ENCODE data around the gene LTK. TPM values are rescaled to one million over a fixed set of nuclear protein-coding genes. Genes with fewer than 3 reads are reported as not detected.

The LTK gene
- total RNA-seq, 5 donors from 2014 or later (not counting 1 experiment from before 2014, with no cell fraction given): 2.0 to 14.3 (median 6.8) TPM

GRCh38 chr15:41466711-41467110, 46.9 kb downstream of the LTK start:
- no peak for ATAC-seq (replicated peaks in 1 of 4)
- Mint-ChIP-seq H3K27ac (peak overlapping the region in 1 of 2 donors; percentile 35), H3K36me3 (peaks cover 54% of the 10 kb centered on the region), H3K4me3 (no peak overlapping the region), H3K9me3 (no peaks in the 10 kb centered on the region), H3K4me1 (peaks cover 0 to 8% (median 0%) of the 10 kb centered on the region in 3 donors), H3K27me3 (no peaks in the 10 kb centered on the region)
- H3K27me3 ChIP-seq (replicated peaks in 1 of 2; ENCODE audit: control insufficient read depth in 2 of 2, extremely low read depth in 1 of 2, insufficient read depth in 2 of 2, low read length in 1 of 2): no peaks in the 10 kb centered on the region
- H3K4me1 ChIP-seq (ENCODE audit: control insufficient read depth in 1 of 2, extremely low read depth in 1 of 2, insufficient read depth in 2 of 2, low read length in 2 of 2): no peaks in the 10 kb centered on the region
- H3K27ac ChIP-seq (ENCODE audit: low read length): no peak overlapping the region
- no peak for DNase-seq
- WGBS (ENCODE audit: insufficient coverage): 80% methylated on average over 3 of the region's 3 CpGs
- no peak overlapping the region for H3K4me3 ChIP-seq (ENCODE audit: control insufficient read depth in 1 of 2, extremely low read depth in 1 of 2, low read length in 1 of 2)
- CTCF ChIA-PET: interaction anchor here in 1 of 2 donors (0.6 to 2.3 kb wide), 5 partner anchors 34 to 438 kb away, joined by 3 to 9 read pairs (median 5); no protein-coding TSS in a partner anchor
- POLR2A ChIA-PET: no interaction called here
- H3K9me3 ChIP-seq: no peaks in the 10 kb centered on the region
- peaks cover 21 to 43% of the 10 kb centered on the region in 2 donors for H3K36me3 ChIP-seq (ENCODE audit: control insufficient read depth in 2 of 2, extremely low read depth in 1 of 2, insufficient read depth in 1 of 2, low read length in 1 of 2)

GRCh38 chr15:41465822-41466421, 47.7 kb downstream of the LTK start:
- Histone ChIP-seq H3K4me1 (ENCODE audit: control insufficient read depth in 1 of 2, extremely low read depth in 1 of 2, insufficient read depth in 2 of 2, low read length in 2 of 2) (no peaks in the 10 kb centered on the region), H3K27me3 (replicated peaks in 1 of 2; ENCODE audit: control insufficient read depth in 2 of 2, extremely low read depth in 1 of 2, insufficient read depth in 2 of 2, low read length in 1 of 2) (no peaks in the 10 kb centered on the region), H3K4me3 (ENCODE audit: control insufficient read depth in 1 of 2, extremely low read depth in 1 of 2, low read length in 1 of 2) (no peak overlapping the region), H3K9me3 (no peaks in the 10 kb centered on the region), H3K36me3 (ENCODE audit: control insufficient read depth in 2 of 2, extremely low read depth in 1 of 2, insufficient read depth in 1 of 2, low read length in 1 of 2) (peaks cover 17 to 35% of the 10 kb centered on the region in 2 donors), H3K27ac (ENCODE audit: low read length) (no peak overlapping the region)
- H3K4me3 Mint-ChIP-seq: no peak overlapping the region
- peak in 6 of 35 experiments; percentile 4 to 68 (median 12) for DNase-seq
- peak overlapping the region in 1 of 2 donors; percentile 46 for H3K27ac Mint-ChIP-seq
- H3K36me3 Mint-ChIP-seq: peaks cover 50% of the 10 kb centered on the region
- peak; percentile 45 to 57 (median 48) for ATAC-seq (replicated peaks in 1 of 4)
- H3K4me1 Mint-ChIP-seq: peaks cover 0 to 8% (median 0%) of the 10 kb centered on the region in 3 donors
- ChIA-PET POLR2A (interaction anchor here in 1 of 2 donors (0.6 kb wide), 1 partner anchor 14 kb away, joined by 3 read pairs; no protein-coding TSS in a partner anchor), CTCF (interaction anchor here (0.5 to 2.3 kb wide), 12 partner anchors 12 to 788 kb away, joined by 3 to 9 read pairs (median 4); no protein-coding TSS in a partner anchor)
- H3K9me3 Mint-ChIP-seq: no peaks in the 10 kb centered on the region
- no CpG with 5 or more reads among the region's 8 CpGs for WGBS (ENCODE audit: insufficient coverage)
- no peaks in the 10 kb centered on the region for H3K27me3 Mint-ChIP-seq

- H3K27me3 ChIP-seq (replicated peaks in 1 of 2; ENCODE audit: control insufficient read depth in 2 of 2, extremely low read depth in 1 of 2, insufficient read depth in 2 of 2, low read length in 1 of 2): no peaks in the 10 kb centered on the region
- peaks cover 15 to 28% of the 10 kb centered on the region in 2 donors for H3K36me3 ChIP-seq (ENCODE audit: control insufficient read depth in 2 of 2, extremely low read depth in 1 of 2, insufficient read depth in 1 of 2, low read length in 1 of 2)
- H3K27ac ChIP-seq (ENCODE audit: low read length): no peak overlapping the region
- no peak overlapping the region for H3K4me3 Mint-ChIP-seq
- no peak for ATAC-seq (replicated peaks in 1 of 4)
- no peaks in the 10 kb centered on the region for H3K9me3 Mint-ChIP-seq
- peaks cover 0 to 8% (median 0%) of the 10 kb centered on the region in 3 donors for H3K4me1 Mint-ChIP-seq
- H3K9me3 ChIP-seq: no peaks in the 10 kb centered on the region
- no peak for DNase-seq
- no peaks in the 10 kb centered on the region for H3K27me3 Mint-ChIP-seq
- 94% methylated on average over 3 of the region's 9 CpGs for WGBS (ENCODE audit: insufficient coverage)
- no peak overlapping the region for H3K4me3 ChIP-seq (ENCODE audit: control insufficient read depth in 1 of 2, extremely low read depth in 1 of 2, low read length in 1 of 2)
- CTCF ChIA-PET: interaction anchor here (0.5 to 2.3 kb wide), 10 partner anchors 14 to 787 kb away, joined by 3 to 9 read pairs (median 4); no protein-coding TSS in a partner anchor
- no peaks in the 10 kb centered on the region for H3K4me1 ChIP-seq (ENCODE audit: control insufficient read depth in 1 of 2, extremely low read depth in 1 of 2, insufficient read depth in 2 of 2, low read length in 2 of 2)
- H3K36me3 Mint-ChIP-seq: peaks cover 44% of the 10 kb centered on the region
- POLR2A ChIA-PET: interaction anchor here in 1 of 2 donors (0.6 kb wide), 1 partner anchor 20 kb away, joined by 3 read pairs; no protein-coding TSS in a partner anchor
- no peak overlapping the region for H3K27ac Mint-ChIP-seq
These were observed 48.6 kb downstream of the LTK start for GRCh38 chr15:41464889-41465580.

- no peak for DNase-seq
- ATAC-seq (replicated peaks in 1 of 4): no peak
- peaks cover 6 to 30% of the 10 kb centered on the region in 2 donors for H3K36me3 ChIP-seq (ENCODE audit: control insufficient read depth in 2 of 2, extremely low read depth in 1 of 2, insufficient read depth in 1 of 2, low read length in 1 of 2)
- CTCF ChIA-PET: interaction anchor here in 1 of 2 donors (0.5 kb wide), 1 partner anchor 390 kb away, joined by 3 read pairs; no protein-coding TSS in a partner anchor
- no peaks in the 10 kb centered on the region for H3K27me3 ChIP-seq (replicated peaks in 1 of 2; ENCODE audit: control insufficient read depth in 2 of 2, extremely low read depth in 1 of 2, insufficient read depth in 2 of 2, low read length in 1 of 2)
- H3K27ac ChIP-seq (ENCODE audit: low read length): no peak overlapping the region
- H3K27me3 Mint-ChIP-seq: no peaks in the 10 kb centered on the region
- H3K4me3 ChIP-seq (ENCODE audit: control insufficient read depth in 1 of 2, extremely low read depth in 1 of 2, low read length in 1 of 2): no peak overlapping the region
- H3K4me3 Mint-ChIP-seq: no peak overlapping the region
- WGBS (ENCODE audit: insufficient coverage): no CpG with 5 or more reads among the region's 4 CpGs
- no peaks in the 10 kb centered on the region for H3K4me1 ChIP-seq (ENCODE audit: control insufficient read depth in 1 of 2, extremely low read depth in 1 of 2, insufficient read depth in 2 of 2, low read length in 2 of 2)
- no peak overlapping the region for H3K27ac Mint-ChIP-seq
- H3K36me3 Mint-ChIP-seq: peaks cover 38% of the 10 kb centered on the region
- peaks cover 0 to 8% (median 0%) of the 10 kb centered on the region in 3 donors for H3K4me1 Mint-ChIP-seq
- H3K9me3 ChIP-seq: no peaks in the 10 kb centered on the region
- H3K9me3 Mint-ChIP-seq: no peaks in the 10 kb centered on the region
- POLR2A ChIA-PET: interaction anchor here in 1 of 2 donors (0.7 kb wide), 1 partner anchor 372 kb away, joined by 3 read pairs; no protein-coding TSS in a partner anchor
These were observed 51.4 kb downstream of the LTK start for GRCh38 chr15:41462084-41462795.

Other genes with a start within 250 kb of the LTK start
- under 1 TPM in 3 of 5 donors, not detected in 2; 0.58 to 0.82 (median 0.70) TPM for gene OIP5, start 181.2 kb downstream of the LTK start, total RNA-seq
- gene NUSAP1, start 180.9 kb downstream of the LTK start, total RNA-seq: 1 to 10 TPM; 5.4 to 9.4 (median 7.0) TPM
- 10 to 100 TPM in 3 of 5 donors, 1 to 10 TPM in 2; 5.5 to 13.7 (median 12.7) TPM for gene NDUFAF1, start 111.3 kb downstream of the LTK start, total RNA-seq
- 10 to 100 TPM; 30.6 to 45.9 (median 37.5) TPM for gene RTF1, start 96.7 kb downstream of the LTK start, total RNA-seq
- gene ITPKA, start 20.0 kb downstream of the LTK start, total RNA-seq: under 1 TPM in 1 of 5 donors, not detected in 4; 0.38 TPM
- gene RPAP1, start 30.4 kb upstream of the LTK start, total RNA-seq: 10 to 100 TPM; 33.5 to 57.8 (median 53.2) TPM
- gene TYRO3, start 45.4 kb upstream of the LTK start, total RNA-seq: 1 to 10 TPM in 1 of 5 donors, under 1 TPM in 3, not detected in 1; 0.62 to 1.5 (median 0.78) TPM
- gene MGA, start 146.6 kb upstream of the LTK start, total RNA-seq: 10 to 100 TPM; 49.7 to 58.7 (median 54.7) TPM